GM12878 (cell line): Measurements from ENCODE around the gene NDST4.

Experiments used
- EP300 ChIP-seq, 2 experiments: fragments of 150-350 bp in 1 of 2; IDR thresholded peaks; 2 replicates each; pipeline ENCODE4 v1.6.1; 2011 to 2012; ENCODE audit warnings: low read depth in 2 of 2, low read length in 2 of 2, borderline replicate concordance in 1 of 2, improper control_type of control experiment in 1 of 2, inconsistent platforms in 1 of 2; ENCODE audit not compliant: control insufficient read depth in 1 of 2
- HDGF ChIP-seq: fragments of 450-650 bp; IDR thresholded peaks from 2 replicates; pipeline ENCODE4 v1.6.1; 2016; ENCODE audit warnings: antibody characterized with exemption
- NKRF ChIP-seq: fragments of 450-650 bp; conservative IDR thresholded peaks from 2 replicates; pipeline ENCODE4 v1.6.1; 2017; ENCODE audit warnings: mild to moderate bottlenecking, moderate library complexity
- POLR2A ChIP-seq: IDR thresholded peaks from 2 replicates; pipeline ENCODE4 v1.6.1; 2011; ENCODE audit warnings: low read depth, mild to moderate bottlenecking, low read length
- RB1 ChIP-seq: fragments of 450-650 bp; formaldehyde crosslinking; IDR thresholded peaks from 2 replicates; pipeline ENCODE4 v1.6.1; 2017; ENCODE audit warnings: mild to moderate bottlenecking, borderline replicate concordance
- RCOR1 ChIP-seq: conservative IDR thresholded peaks from 2 replicates; pipeline ENCODE4 v1.6.1; 2012; ENCODE audit warnings: low read depth, low read length, improper control_type of control experiment
- RFX5 ChIP-seq: IDR thresholded peaks from 2 replicates; pipeline ENCODE4 v1.6.1; 2011; ENCODE audit warnings: low read depth, low read length, improper control_type of control experiment
- SIN3A ChIP-seq: IDR thresholded peaks from 2 replicates; pipeline ENCODE4 v1.6.1; 2012; ENCODE audit warnings: low read depth, low read length, improper control_type of control experiment
- SP1 ChIP-seq: IDR thresholded peaks from one replicate; pipeline ENCODE4 v1.6.1; 2011; ENCODE audit warnings: low read depth, low read length
- SUPT20H ChIP-seq: IDR thresholded peaks from 2 replicates; pipeline ENCODE4 v1.6.1; 2011; ENCODE audit warnings: low read depth, mild to moderate bottlenecking, low read length, moderate library complexity, borderline replicate concordance; ENCODE audit not compliant: control insufficient read depth
- TAF1 ChIP-seq: IDR thresholded peaks from 2 replicates; pipeline ENCODE4 v1.6.1; 2011; ENCODE audit warnings: mild to moderate bottlenecking, low read depth, low read length, borderline replicate concordance
- TCF7 ChIP-seq: IDR thresholded peaks from 2 replicates; pipeline ENCODE4 v1.6.1; 2014; ENCODE audit warnings: antibody characterized with exemption, borderline replicate concordance
- YY1 ChIP-seq: IDR thresholded peaks from 2 replicates; pipeline ENCODE4 v1.6.1; 2011; ENCODE audit warnings: low read depth, mild to moderate bottlenecking, low read length
- TF ChIP-seq, protein P1 (sequence below), 3 experiments: IDR thresholded peaks in 2 of 3; conservative IDR thresholded peaks in 1 of 3; 2 replicates each; pipeline ENCODE4 v1.5.1; 2011; ENCODE audit warnings: low read depth in 3 of 3, low read length in 3 of 3, mild to moderate bottlenecking in 3 of 3, control low read depth in 2 of 3, moderate library complexity in 2 of 3, inconsistent platforms in 1 of 3, mixed read lengths in 1 of 3; ENCODE audit not compliant: control insufficient read depth in 2 of 3, insufficient read depth in 1 of 3; ENCODE audit errors: extremely low read depth in 1 of 3

DNA sequence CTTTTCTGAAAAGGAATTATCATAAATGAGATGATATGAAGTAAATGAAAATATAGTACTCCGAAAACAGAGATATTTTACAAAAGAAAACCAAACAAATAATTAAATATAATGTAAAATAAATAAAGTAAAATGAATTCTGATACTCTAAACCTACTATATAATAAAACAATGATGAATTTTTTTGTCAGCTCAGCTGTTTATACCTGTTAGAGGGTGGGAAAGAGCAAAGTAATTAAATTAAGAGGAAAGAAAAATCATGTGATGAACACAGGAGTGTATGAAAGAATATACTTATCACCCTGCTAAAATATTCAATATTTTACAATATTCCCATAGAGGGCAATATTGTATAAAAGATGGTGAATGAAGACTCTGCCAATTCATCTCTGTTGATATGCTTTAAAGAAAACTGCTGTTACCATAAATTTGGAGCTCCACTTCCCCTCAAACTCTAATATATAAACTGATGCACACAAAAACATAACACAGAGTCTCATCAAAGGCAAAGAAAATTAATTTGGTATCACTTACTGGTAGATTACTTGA lies 6.5 kb upstream of the NDST4 start:
- TF ChIP-seq RB1: no peak
- TF ChIP-seq HDGF: no peak
- TF ChIP-seq, protein P1, sequence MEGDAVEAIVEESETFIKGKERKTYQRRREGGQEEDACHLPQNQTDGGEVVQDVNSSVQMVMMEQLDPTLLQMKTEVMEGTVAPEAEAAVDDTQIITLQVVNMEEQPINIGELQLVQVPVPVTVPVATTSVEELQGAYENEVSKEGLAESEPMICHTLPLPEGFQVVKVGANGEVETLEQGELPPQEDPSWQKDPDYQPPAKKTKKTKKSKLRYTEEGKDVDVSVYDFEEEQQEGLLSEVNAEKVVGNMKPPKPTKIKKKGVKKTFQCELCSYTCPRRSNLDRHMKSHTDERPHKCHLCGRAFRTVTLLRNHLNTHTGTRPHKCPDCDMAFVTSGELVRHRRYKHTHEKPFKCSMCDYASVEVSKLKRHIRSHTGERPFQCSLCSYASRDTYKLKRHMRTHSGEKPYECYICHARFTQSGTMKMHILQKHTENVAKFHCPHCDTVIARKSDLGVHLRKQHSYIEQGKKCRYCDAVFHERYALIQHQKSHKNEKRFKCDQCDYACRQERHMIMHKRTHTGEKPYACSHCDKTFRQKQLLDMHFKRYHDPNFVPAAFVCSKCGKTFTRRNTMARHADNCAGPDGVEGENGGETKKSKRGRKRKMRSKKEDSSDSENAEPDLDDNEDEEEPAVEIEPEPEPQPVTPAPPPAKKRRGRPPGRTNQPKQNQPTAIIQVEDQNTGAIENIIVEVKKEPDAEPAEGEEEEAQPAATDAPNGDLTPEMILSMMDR (IDR thresholded peaks at IDR 0.05 in 2 of 3, conservative IDR thresholded peaks at IDR 0.05 in 1 of 3; ENCODE audit: control insufficient read depth in 2 of 3, extremely low read depth in 1 of 3, insufficient read depth in 1 of 3, low read depth in 3 of 3, low read length in 3 of 3): no peak; a peak in 1 of 6 replicates
- TF ChIP-seq SP1: no peak
- no peak for TF ChIP-seq NKRF
- TF ChIP-seq TAF1: no peak
- no peak for TF ChIP-seq POLR2A
- no peak for TF ChIP-seq EP300 (IDR thresholded peaks at IDR 0.05; ENCODE audit: borderline replicate concordance in 1 of 2, control insufficient read depth in 1 of 2, low read depth in 2 of 2, low read length in 2 of 2)
- TF ChIP-seq RCOR1: no peak
- no peak for TF ChIP-seq RFX5
- no peak for TF ChIP-seq SIN3A
- TF ChIP-seq TCF7: no peak
- no peak for TF ChIP-seq SUPT20H
- TF ChIP-seq YY1: no peak
